Gastrocnemius medialis (tissue), 4 donors: Measurements from ENCODE around the gene HS2ST1. TPM values are rescaled to one million over a fixed set of nuclear protein-coding genes. Genes with fewer than 3 reads are reported as not detected.
A peak's percentile ranks its signal among the peaks of the same experiment; 100 is the strongest.
"Not testable (repeated sequence)": the region's sequence is repeated elsewhere in the genome, so short reads cannot be mapped to it uniquely, and the experiment has no call there.

Experiments used
- ATAC-seq, 2 donors: fragments of 150-250 bp; one replicate each; pipeline ENCODE4 v1.9.1; 2016
- DNase-seq, 2 donors: peaks; one replicate each; pipeline ENCODE4 v3.0.0-alpha.2; 2019
- H3K27ac ChIP-seq, 4 donors: fragments of 200-600 bp; sonication (generic); 1 replicate in 1 of 4; 2 replicates in 3 of 4; pipeline ENCODE4 v1.5.1; 2016 to 2018; ENCODE audit warnings: mild to moderate bottlenecking in 2 of 4, moderate library complexity in 1 of 4
- H3K27me3 ChIP-seq, 3 donors: fragments of 200-600 bp; sonication (generic) in 2 of 3; 1 replicate in 1 of 3; 2 replicates in 2 of 3; pipeline versions ENCODE4 v1.5.1 to v1.6.0; 2016 to 2019; ENCODE audit warnings: mild to moderate bottlenecking in 1 of 3, moderate library complexity in 1 of 3
- H3K36me3 ChIP-seq, 2 donors: fragments of 200-600 bp; sonication (generic) in 1 of 2; one replicate each; pipeline ENCODE4 v1.5.1; 2017 to 2018
- H3K4me1 ChIP-seq, 2 donors: fragments of 200-600 bp; sonication (generic) in 1 of 2; one replicate each; pipeline ENCODE4 v1.5.1; 2016 to 2017; ENCODE audit warnings: mild to moderate bottlenecking in 2 of 2
- H3K4me3 ChIP-seq, 4 donors: fragments of 200-600 bp; sonication (generic) in 3 of 4; 1 replicate in 1 of 4; 2 replicates in 3 of 4; pipeline ENCODE4 v1.5.1; 2016 to 2019; ENCODE audit warnings: mild to moderate bottlenecking in 2 of 4
- H3K9me3 ChIP-seq, 3 donors: fragments of 200-600 bp; sonication (generic) in 2 of 3; 1 replicate in 1 of 3; 2 replicates in 2 of 3; pipeline ENCODE4 v1.5.1; 2016 to 2019
- CTCF ChIP-seq, 5 experiments: fragments of 450-650 bp in 3 of 5; fragments of 200-600 bp in 2 of 5; sonication (generic) in 2 of 5; IDR thresholded peaks in 4 of 5; conservative IDR thresholded peaks in 1 of 5; 1 replicate in 4 of 5; 2 replicates in 1 of 5; pipeline ENCODE4 v1.5.1; 2016 to 2019; ENCODE audit warnings: antibody characterized with exemption in 5 of 5, mild to moderate bottlenecking in 3 of 5, moderate library complexity in 3 of 5
- POLR2A ChIP-seq, 2 donors: fragments of 450-650 bp; IDR thresholded peaks; one replicate each; pipeline ENCODE4 v1.6.1; 2017; ENCODE audit warnings: antibody characterized with exemption in 2 of 2, mild to moderate bottlenecking in 2 of 2, moderate library complexity in 2 of 2
- in situ Hi-C, 4 donors: fragments of 200-750 bp; cut with MboI; loops; one replicate each; pipeline versions ENCODE4 v1.15.0 to v1.8.0; 2017; ENCODE audit warnings: low sequenced_read_pairs in 4 of 4
- intact Hi-C: fragments of 100-400 bp; cut with DNase I; formaldehyde crosslinking; loops from one replicate; pipeline ENCODE4 v1.15.1; 2023; ENCODE audit warnings: low total_unique reads
- total RNA-seq, 4 donors: library from RNA; depleted of rRNA; stranded (reverse); fragments of >200 nt; gene quantifications; one replicate each; pipeline versions ENCODE4 v1.1.0 to v1.2.3, GENCODE V29; 2016

HS2ST1 gene
- 1 to 10 TPM; 4.1 to 8.2 (median 6.8) TPM for total RNA-seq

- in situ Hi-C loops (loop anchor here in 3 of 4 donors (10.0 to 25.0 kb wide), 4 partner anchors 202 to 1773 kb away; partner anchors contain the start of genes SH3GLB1 (in 2 of the 3), LMO4 (in 1 of the 3) and PKN2 (in 1 of the 3)), intact Hi-C loops (loop anchor here (2.0 to 5.0 kb wide), 3 partner anchors 82 to 414 kb away; partner anchors contain the start of gene LMO4)
- Histone ChIP-seq H3K27ac (peak within 1 kb of the TSS; percentile 86 to 97 (median 90)), H3K36me3 (no peaks in the 10 kb centered on the region), H3K27me3 (no peaks in the 10 kb centered on the region), H3K4me3 (peak within 1 kb of the TSS; percentile 76 to 99 (median 88)), H3K4me1 (peaks cover 19 to 39% of the 10 kb centered on the region in 2 donors), H3K9me3 (no peaks in the 10 kb centered on the region)
- ATAC-seq = peak; percentile 31 to 32
- no peak for DNase-seq
- TF ChIP-seq POLR2A (IDR thresholded peaks at IDR 0.05) (peak in 1 of 2 donors; percentile 67), CTCF (IDR thresholded peaks at IDR 0.05 in 4 of 5, conservative IDR thresholded peaks at IDR 0.05 in 1 of 5) (no peak)
Measured at GRCh38 chr1:86914601-86914997, at the start of gene HS2ST1. Gene HS2ST1, plus strand, starts transcription at chr1:86914635.

- DNase-seq = no peak
- in situ Hi-C loops (no loop called here), intact Hi-C loops (no loop called here)
- H3K9me3 ChIP-seq = no peaks in the 10 kb centered on the region
- H3K27me3 ChIP-seq = no peaks in the 10 kb centered on the region
- ATAC-seq = no peak
- no peak overlapping the region for H3K4me3 ChIP-seq
- H3K4me1 ChIP-seq = peaks cover 0 to 11% of the 10 kb centered on the region in 2 donors
- no peak overlapping the region for H3K27ac ChIP-seq
- H3K36me3 ChIP-seq = no peaks in the 10 kb centered on the region
- TF ChIP-seq POLR2A (IDR thresholded peaks at IDR 0.05) = no peak
- TF ChIP-seq CTCF (IDR thresholded peaks at IDR 0.05 in 4 of 5, conservative IDR thresholded peaks at IDR 0.05 in 1 of 5) = no peak
Measured at GRCh38 chr1:86865973-86866637, 48.3 kb upstream of the HS2ST1 start.

GRCh38 chr1:86866665-86867064, 47.8 kb upstream of the HS2ST1 start:
- Histone ChIP-seq H3K27ac (no peak overlapping the region), H3K36me3 (no peaks in the 10 kb centered on the region), H3K9me3 (no peaks in the 10 kb centered on the region), H3K27me3 (no peaks in the 10 kb centered on the region), H3K4me3 (no peak overlapping the region), H3K4me1 (peaks cover 0 to 11% of the 10 kb centered on the region in 2 donors)
- ATAC-seq (no peak), DNase-seq (no peak)
- intact Hi-C loops (no loop called here), in situ Hi-C loops (no loop called here)
- TF ChIP-seq CTCF (IDR thresholded peaks at IDR 0.05 in 4 of 5, conservative IDR thresholded peaks at IDR 0.05 in 1 of 5) (no peak), POLR2A (IDR thresholded peaks at IDR 0.05) (no peak)

- H3K36me3 ChIP-seq, H3K27ac ChIP-seq, intact Hi-C loops, DNase-seq, H3K4me3 ChIP-seq, H3K27me3 ChIP-seq, H3K9me3 ChIP-seq, in situ Hi-C loops, ATAC-seq: not testable (repeated sequence)
- peaks cover 0 to 11% of the 10 kb centered on the region in 2 donors for H3K4me1 ChIP-seq
Measured at GRCh38 chr1:86867278-86867677, 47.2 kb upstream of the HS2ST1 start.

- ATAC-seq = peak; percentile 39 to 56
- intact Hi-C loops = no loop called here
Measured at GRCh38 chr1:86868477-86868876, 46.0 kb upstream of the HS2ST1 start.

More at GRCh38 chr1:86868477-86868876, 46.0 kb upstream of the HS2ST1 start:
- H3K27ac ChIP-seq = peak overlapping the region in 2 of 4 donors; percentile 18 to 24
- in situ Hi-C loops = no loop called here
- no peaks in the 10 kb centered on the region for H3K9me3 ChIP-seq
- H3K27me3 ChIP-seq = no peaks in the 10 kb centered on the region
- H3K4me1 ChIP-seq = peaks cover 0 to 11% of the 10 kb centered on the region in 2 donors
- H3K36me3 ChIP-seq = no peaks in the 10 kb centered on the region
- no peak for DNase-seq
- TF ChIP-seq POLR2A (IDR thresholded peaks at IDR 0.05) = no peak
- H3K4me3 ChIP-seq = no peak overlapping the region
